Stomach (tissue), 9 donors: ENCODE results near the gene MFNG. TPM values are rescaled to one million over a fixed set of nuclear protein-coding genes. Genes with fewer than 3 reads are reported as not detected.

Experiments used
- DNase-seq, 2 donors: peaks; one replicate each; pipeline versions ENCODE4 v3.0.0 to v3.0.0-alpha.2; 2013 to 2019
- H3K27ac ChIP-seq, 5 donors: fragments of 200-600 bp in 4 of 5; sonication (generic) in 4 of 5; one replicate each; pipeline ENCODE4 v1.5.1; 2013 to 2019; ENCODE audit warnings: mild to moderate bottlenecking in 1 of 5, moderate library complexity in 1 of 5
- H3K27me3 ChIP-seq, 3 donors: fragments of 200-600 bp; sonication (generic); one replicate each; pipeline ENCODE4 v1.5.1; 2017 to 2019; ENCODE audit warnings: mixed run types in 1 of 3
- H3K36me3 ChIP-seq, 4 donors: fragments of 200-600 bp; sonication (generic); 1 replicate in 3 of 4; 2 replicates in 1 of 4; pipeline ENCODE4 v1.5.1; 2016 to 2019
- H3K4me1 ChIP-seq, 4 donors: fragments of 200-600 bp; sonication (generic); one replicate each; pipeline ENCODE4 v1.5.1; 2016 to 2019
- H3K4me3 ChIP-seq, 4 donors: fragments of 200-600 bp; sonication (generic) in 3 of 4; one replicate each; pipeline ENCODE4 v1.5.1; 2016 to 2019; ENCODE audit warnings: mild to moderate bottlenecking in 1 of 4
- H3K9me3 ChIP-seq, 4 donors: fragments of 200-600 bp; sonication (generic); one replicate each; pipeline ENCODE4 v1.5.1; 2016 to 2019
- EP300 ChIP-seq: sonication (generic); formaldehyde crosslinking; IDR thresholded peaks from one replicate; pipeline ENCODE4 v1.6.1; 2017; ENCODE audit warnings: antibody characterized with exemption
- POLR2A ChIP-seq, 4 donors: fragments of 450-650 bp; IDR thresholded peaks; one replicate each; pipeline ENCODE4 v1.6.1; 2016; ENCODE audit warnings: antibody characterized with exemption in 4 of 4, control low read depth in 2 of 4, mild to moderate bottlenecking in 1 of 4, moderate library complexity in 1 of 4
- POLR2AphosphoS5 ChIP-seq, 3 donors: sonication (generic); formaldehyde crosslinking; IDR thresholded peaks; one replicate each; pipeline ENCODE4 v1.6.1; 2016; ENCODE audit warnings: antibody characterized with exemption in 3 of 3
- WGBS, 5 donors: extraction: QIAGEN DNeasy Blood & Tissue Kit in 3 of 5; methylation state at CpG; one replicate each; pipeline versions ENCODE4 v1.1.5 to v1.1.7; 2013 to 2018; 5-methylcytosine and 5-hydroxymethylcytosine counted together
- intact Hi-C: fragments of 100-400 bp; cut with DNase I; formaldehyde crosslinking; loops from one replicate; pipeline ENCODE4 v1.15.1; 2023; ENCODE audit warnings: low total_unique reads
- polyA plus RNA-seq, 3 donors: library from polyadenylated mRNA; stranded (reverse); fragments of 200-250 nt; gene quantifications; one replicate each; pipeline ENCODE4 v1.2.3, GENCODE V29; 2013
- total RNA-seq, 5 donors: library from RNA; depleted of rRNA; stranded (reverse); fragments of >200 nt; gene quantifications; one replicate each; pipeline versions ENCODE4 v1.1.0 to v1.2.3, GENCODE V29; 2014 to 2016
- TF ChIP-seq, protein P1 (sequence below), 7 experiments: fragments of 450-650 bp in 4 of 7; fragments of 200-600 bp in 3 of 7; sonication (generic) in 3 of 7; IDR thresholded peaks; one replicate each; pipeline ENCODE4 v1.5.1; 2016 to 2019; ENCODE audit warnings: antibody characterized with exemption in 7 of 7, control low read depth in 2 of 7, mild to moderate bottlenecking in 1 of 7
- donor health status: healthy with polysubstance abuse.
- donor health status: Bipolar disorder and iron deficiency.
- donor health status: healthy.

The MFNG gene
- total and polyA plus RNA-seq, 8 donors, result 1.7 to 86.4 (median 8.5) TPM

DNA sequence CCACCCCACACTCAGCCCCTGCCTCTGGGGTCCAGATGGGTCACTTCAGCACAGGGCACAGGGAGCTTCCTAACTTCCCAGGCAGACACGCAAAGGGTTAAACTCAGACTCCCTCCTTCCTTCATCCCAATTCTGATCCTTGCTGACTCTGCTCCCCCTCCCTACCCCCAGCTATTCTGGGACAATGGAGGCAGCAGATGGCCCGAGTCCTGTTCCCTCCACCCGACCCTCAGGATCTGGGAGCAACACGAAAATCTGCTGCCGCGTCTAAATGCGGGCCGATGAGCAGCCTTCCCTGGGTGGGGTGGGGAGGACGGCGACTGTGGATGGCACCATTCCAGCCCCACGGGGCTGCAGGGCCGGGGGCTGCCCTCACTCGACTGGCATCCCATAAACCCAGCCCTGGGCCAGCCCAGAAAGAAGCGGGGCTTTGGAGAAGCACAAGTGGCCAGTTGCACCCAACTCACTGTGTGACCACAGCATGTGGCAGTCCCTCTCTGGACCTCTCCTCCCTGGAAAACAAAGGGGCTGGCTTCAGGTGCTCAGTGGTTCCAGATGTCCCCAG, 18.7 kb downstream of the MFNG start:
- intact Hi-C loops, result no loop called here
- Histone ChIP-seq H3K4me1 (peaks cover 0 to 3% (median 0%) of the 10 kb centered on the region in 4 donors), H3K36me3 (peaks cover 0 to 15% (median 0%) of the 10 kb centered on the region in 4 donors), H3K9me3 (no peaks in the 10 kb centered on the region), H3K27me3 (peaks cover 0 to 66% (median under 1%) of the 10 kb centered on the region in 3 donors), H3K27ac (no peak overlapping the region), H3K4me3 (no peak overlapping the region)
- TF ChIP-seq EP300 (no peak), POLR2AphosphoS5 (IDR thresholded peaks at IDR 0.05) (no peak), POLR2A (IDR thresholded peaks at IDR 0.05) (no peak)
- TF ChIP-seq, protein P1, sequence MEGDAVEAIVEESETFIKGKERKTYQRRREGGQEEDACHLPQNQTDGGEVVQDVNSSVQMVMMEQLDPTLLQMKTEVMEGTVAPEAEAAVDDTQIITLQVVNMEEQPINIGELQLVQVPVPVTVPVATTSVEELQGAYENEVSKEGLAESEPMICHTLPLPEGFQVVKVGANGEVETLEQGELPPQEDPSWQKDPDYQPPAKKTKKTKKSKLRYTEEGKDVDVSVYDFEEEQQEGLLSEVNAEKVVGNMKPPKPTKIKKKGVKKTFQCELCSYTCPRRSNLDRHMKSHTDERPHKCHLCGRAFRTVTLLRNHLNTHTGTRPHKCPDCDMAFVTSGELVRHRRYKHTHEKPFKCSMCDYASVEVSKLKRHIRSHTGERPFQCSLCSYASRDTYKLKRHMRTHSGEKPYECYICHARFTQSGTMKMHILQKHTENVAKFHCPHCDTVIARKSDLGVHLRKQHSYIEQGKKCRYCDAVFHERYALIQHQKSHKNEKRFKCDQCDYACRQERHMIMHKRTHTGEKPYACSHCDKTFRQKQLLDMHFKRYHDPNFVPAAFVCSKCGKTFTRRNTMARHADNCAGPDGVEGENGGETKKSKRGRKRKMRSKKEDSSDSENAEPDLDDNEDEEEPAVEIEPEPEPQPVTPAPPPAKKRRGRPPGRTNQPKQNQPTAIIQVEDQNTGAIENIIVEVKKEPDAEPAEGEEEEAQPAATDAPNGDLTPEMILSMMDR (IDR thresholded peaks at IDR 0.05), result no peak
- 59 to 69% (median 63%) methylated on average over 14 of the region's 14 CpGs for WGBS, 5 donors
- DNase-seq, result peak in 1 of 2 donors; percentile 6

DNA sequence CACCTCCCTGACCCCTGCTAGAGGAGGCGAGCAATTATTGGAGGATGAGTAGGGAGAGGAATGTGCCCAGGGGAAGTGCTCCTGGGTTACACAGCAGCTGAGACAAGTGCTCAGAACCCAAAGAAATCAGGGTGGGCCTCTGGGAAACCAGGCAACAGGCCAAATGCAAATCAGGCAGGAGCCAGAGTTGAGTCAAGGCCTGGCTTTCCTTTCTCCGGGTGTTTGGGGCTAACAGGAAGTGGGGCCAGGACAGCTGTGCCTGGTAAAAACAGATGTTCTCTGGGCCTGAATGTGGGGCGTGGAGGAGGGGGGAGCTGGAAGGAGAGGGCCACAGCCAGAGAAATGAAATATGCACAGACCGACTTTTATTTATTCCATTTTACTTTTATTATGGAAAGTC, 22.0 kb downstream of the MFNG start:
- DNase-seq, result peak in 1 of 2 donors; percentile 60
- peaks cover 0 to 4% (median 0%) of the 10 kb centered on the region in 4 donors for H3K4me1 ChIP-seq
- H3K9me3 ChIP-seq, result no peaks in the 10 kb centered on the region
- H3K27me3 ChIP-seq, result peaks cover 0 to 82% (median 0%) of the 10 kb centered on the region in 3 donors
- no peak overlapping the region for H3K27ac ChIP-seq
- 30 to 49% (median 40%) methylated on average over 4 of the region's 4 CpGs for WGBS, 5 donors
- intact Hi-C loops, result no loop called here
- TF ChIP-seq EP300, result no peak
- no peak for TF ChIP-seq POLR2AphosphoS5 (IDR thresholded peaks at IDR 0.05)
- TF ChIP-seq, protein P1 (IDR thresholded peaks at IDR 0.05), result no peak
- no peak for TF ChIP-seq POLR2A (IDR thresholded peaks at IDR 0.05)
- peaks cover 0 to 6% (median 0%) of the 10 kb centered on the region in 4 donors for H3K36me3 ChIP-seq
- no peak overlapping the region for H3K4me3 ChIP-seq

DNA sequence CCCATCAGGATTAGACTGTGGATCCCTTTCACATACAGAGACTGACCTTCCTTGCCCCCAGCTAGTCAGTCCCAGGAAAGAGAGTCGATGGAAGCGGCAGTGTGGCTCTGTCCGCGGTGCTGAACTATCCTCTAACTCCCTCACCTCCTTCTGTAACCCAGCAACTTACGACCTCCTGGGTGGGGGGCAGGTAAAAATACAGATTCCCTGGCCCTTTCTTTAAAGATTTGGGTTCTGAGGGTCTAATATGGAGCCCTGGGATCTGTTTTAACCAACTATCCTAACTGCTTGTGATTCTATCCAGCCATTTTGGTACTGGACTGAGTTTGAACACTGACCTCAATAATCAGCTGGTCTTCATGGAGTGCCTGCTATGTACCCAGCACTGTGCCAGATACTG, 23.2 kb downstream of the MFNG start:
- no peak overlapping the region for H3K27ac ChIP-seq
- WGBS, 5 donors, result 10 to 19% (median 15%) methylated on average over 5 of the region's 5 CpGs
- H3K9me3 ChIP-seq, result no peaks in the 10 kb centered on the region
- TF ChIP-seq POLR2A (IDR thresholded peaks at IDR 0.05) (no peak), EP300 (no peak), POLR2AphosphoS5 (IDR thresholded peaks at IDR 0.05) (no peak)
- TF ChIP-seq, protein P1 (IDR thresholded peaks at IDR 0.05), result no peak
- peaks cover 0 to 16% (median 2%) of the 10 kb centered on the region in 4 donors for H3K4me1 ChIP-seq
- intact Hi-C loops, result no loop called here
- peaks cover 0 to 6% (median 0%) of the 10 kb centered on the region in 4 donors for H3K36me3 ChIP-seq
- peak in 1 of 2 donors; percentile 83 for DNase-seq
- H3K27me3 ChIP-seq, result peaks cover 0 to 80% (median 0%) of the 10 kb centered on the region in 3 donors
- H3K4me3 ChIP-seq, result no peak overlapping the region

DNA sequence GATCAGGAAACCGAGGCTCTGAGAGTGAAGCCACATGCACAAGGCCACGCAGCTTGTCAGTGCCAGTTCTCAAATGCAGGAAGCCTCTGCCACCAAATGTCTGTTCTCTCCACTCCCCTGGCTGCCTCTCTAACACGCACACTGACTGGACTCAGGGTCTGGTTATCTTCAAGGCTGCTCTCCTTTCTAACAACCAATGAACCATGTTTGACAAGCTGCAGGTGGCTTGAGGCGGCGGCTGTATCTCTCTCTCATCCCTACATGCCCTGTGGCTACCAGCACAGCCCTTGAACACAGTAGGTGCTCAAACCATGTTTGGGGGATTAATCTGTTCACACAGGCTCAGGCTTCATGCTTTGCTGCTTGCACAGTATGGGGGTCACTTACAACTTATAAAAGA, 23.7 kb downstream of the MFNG start:
- peaks cover 0 to 20% (median 3%) of the 10 kb centered on the region in 4 donors for H3K4me1 ChIP-seq
- no peak overlapping the region for H3K27ac ChIP-seq
- intact Hi-C loops, result no loop called here
- WGBS, 5 donors, result 41 to 68% (median 60%) methylated on average over 4 to 5 of the region's 5 CpGs
- H3K9me3 ChIP-seq, result no peaks in the 10 kb centered on the region
- peaks cover 0 to 78% (median 0%) of the 10 kb centered on the region in 3 donors for H3K27me3 ChIP-seq
- peaks cover 0 to 6% (median 0%) of the 10 kb centered on the region in 4 donors for H3K36me3 ChIP-seq
- DNase-seq, result peak in 1 of 2 donors; percentile 28
- no peak overlapping the region for H3K4me3 ChIP-seq
- TF ChIP-seq POLR2AphosphoS5 (IDR thresholded peaks at IDR 0.05) (no peak), POLR2A (IDR thresholded peaks at IDR 0.05) (no peak), EP300 (no peak)
- TF ChIP-seq, protein P1 (IDR thresholded peaks at IDR 0.05), result no peak
